ENCODE data around the gene ZDHHC6. TPM values are rescaled to one million over a fixed set of nuclear protein-coding genes. Genes with fewer than 3 reads are reported as not detected.

Gene ZDHHC6
- total RNA-seq, 2 experiments from 2014 or later = 31.5 to 33.8 TPM

DNA sequence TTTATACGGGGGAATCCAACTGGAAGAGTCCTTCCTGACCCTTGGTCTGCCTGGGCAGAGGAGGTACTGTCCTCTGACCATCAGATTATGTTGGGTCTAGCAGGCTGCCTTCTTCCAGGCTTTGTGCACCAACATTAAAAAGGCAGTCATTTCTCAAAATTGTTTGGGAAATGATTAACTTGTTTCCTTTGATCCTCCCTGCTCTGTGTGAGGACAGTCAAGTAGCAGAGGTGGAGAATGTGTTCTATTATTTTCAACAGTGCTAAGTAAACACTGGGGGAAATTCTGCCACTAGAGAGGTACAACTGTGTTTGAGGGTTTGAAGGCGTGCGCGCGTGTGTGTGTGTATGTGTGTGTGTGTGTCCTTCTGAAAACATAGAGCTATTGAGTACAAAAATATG is 52.2 kb downstream of the ZDHHC6 start:
- CTCF ChIA-PET (ENCODE audit: unreplicated experiment) = no interaction called here
- no peak for DNase-seq (ENCODE audit: low spot score)
- no peaks in the 10 kb centered on the region for H3K9me2 ChIP-seq (ENCODE audit: insufficient read depth, low read length)
- POLR2A ChIA-PET = interaction anchor here (0.6 kb wide), 1 partner anchor 948 kb away, joined by 3 read pairs; no protein-coding TSS in a partner anchor
- H3K4me2 ChIP-seq (ENCODE audit: low read length) = no peak overlapping the region
- H3K9me3 ChIP-seq (ENCODE audit: low read length) = no peaks in the 10 kb centered on the region
- no peak overlapping the region for H3K27ac ChIP-seq (ENCODE audit: low read depth, low read length, poor library complexity, severe bottlenecking)
- H3K36me3 ChIP-seq (ENCODE audit: insufficient read depth, low read length) = peaks cover 44% of the 10 kb centered on the region
- H3K4me1 ChIP-seq (ENCODE audit: insufficient read depth, low read length, poor library complexity, severe bottlenecking) = peaks cover 2% of the 10 kb centered on the region
- no peaks in the 10 kb centered on the region for H3K79me2 ChIP-seq (ENCODE audit: insufficient read depth, low read depth, low read length)
- no peak overlapping the region for H2AFZ ChIP-seq (ENCODE audit: low read length)
- no peak overlapping the region for H3K4me3 ChIP-seq (ENCODE audit: low read depth, low read length, poor library complexity, severe bottlenecking)
- BruUV-seq (replicated peaks) = no TSS peak
- TF ChIP-seq EZH2phosphoT487 (IDR thresholded peaks at IDR 0.05; ENCODE audit: borderline replicate concordance, low read depth, low read length) = no peak
- TF ChIP-seq, protein P1, sequence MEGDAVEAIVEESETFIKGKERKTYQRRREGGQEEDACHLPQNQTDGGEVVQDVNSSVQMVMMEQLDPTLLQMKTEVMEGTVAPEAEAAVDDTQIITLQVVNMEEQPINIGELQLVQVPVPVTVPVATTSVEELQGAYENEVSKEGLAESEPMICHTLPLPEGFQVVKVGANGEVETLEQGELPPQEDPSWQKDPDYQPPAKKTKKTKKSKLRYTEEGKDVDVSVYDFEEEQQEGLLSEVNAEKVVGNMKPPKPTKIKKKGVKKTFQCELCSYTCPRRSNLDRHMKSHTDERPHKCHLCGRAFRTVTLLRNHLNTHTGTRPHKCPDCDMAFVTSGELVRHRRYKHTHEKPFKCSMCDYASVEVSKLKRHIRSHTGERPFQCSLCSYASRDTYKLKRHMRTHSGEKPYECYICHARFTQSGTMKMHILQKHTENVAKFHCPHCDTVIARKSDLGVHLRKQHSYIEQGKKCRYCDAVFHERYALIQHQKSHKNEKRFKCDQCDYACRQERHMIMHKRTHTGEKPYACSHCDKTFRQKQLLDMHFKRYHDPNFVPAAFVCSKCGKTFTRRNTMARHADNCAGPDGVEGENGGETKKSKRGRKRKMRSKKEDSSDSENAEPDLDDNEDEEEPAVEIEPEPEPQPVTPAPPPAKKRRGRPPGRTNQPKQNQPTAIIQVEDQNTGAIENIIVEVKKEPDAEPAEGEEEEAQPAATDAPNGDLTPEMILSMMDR (conservative IDR thresholded peaks at IDR 0.05; ENCODE audit: low read length) = no peak
- H4K20me1 ChIP-seq (ENCODE audit: insufficient read depth, low read length) = no peaks in the 10 kb centered on the region
- intact Hi-C loops (cut with micrococcal nuclease; ENCODE audit: unreplicated experiment) = no loop called here

- intact Hi-C loops (cut with micrococcal nuclease; ENCODE audit: unreplicated experiment) = no loop called here
- Histone ChIP-seq H4K20me1 (ENCODE audit: insufficient read depth, low read length) (no peaks in the 10 kb centered on the region), H3K4me1 (ENCODE audit: insufficient read depth, low read length, poor library complexity, severe bottlenecking) (peaks cover 8% of the 10 kb centered on the region), H3K36me3 (ENCODE audit: insufficient read depth, low read length) (peaks cover 37% of the 10 kb centered on the region), H3K79me2 (ENCODE audit: insufficient read depth, low read depth, low read length) (no peaks in the 10 kb centered on the region), H3K9me2 (ENCODE audit: insufficient read depth, low read length) (no peaks in the 10 kb centered on the region), H3K4me3 (ENCODE audit: low read depth, low read length, poor library complexity, severe bottlenecking) (no peak overlapping the region), H2AFZ (ENCODE audit: low read length) (no peak overlapping the region), H3K27ac (ENCODE audit: low read depth, low read length, poor library complexity, severe bottlenecking) (no peak overlapping the region), H3K4me2 (ENCODE audit: low read length) (no peak overlapping the region), H3K9me3 (ENCODE audit: low read length) (no peaks in the 10 kb centered on the region)
- no TSS peak for BruUV-seq (replicated peaks)
- DNase-seq (ENCODE audit: low spot score) = no peak
- CTCF ChIA-PET (ENCODE audit: unreplicated experiment) = no interaction called here
- TF ChIP-seq EZH2phosphoT487 (IDR thresholded peaks at IDR 0.05; ENCODE audit: borderline replicate concordance, low read depth, low read length) = no peak
- TF ChIP-seq, protein P1 (conservative IDR thresholded peaks at IDR 0.05; ENCODE audit: low read length) = no peak
- POLR2A ChIA-PET = no interaction called here
These were observed 52.9 kb downstream of the ZDHHC6 start for GRCh38 chr10:112393827-112394226.

GRCh38 chr10:112393341-112393740 is 53.4 kb downstream of the ZDHHC6 start:
- POLR2A ChIA-PET = no interaction called here
- H3K4me3 ChIP-seq (ENCODE audit: low read depth, low read length, poor library complexity, severe bottlenecking) = no peak overlapping the region
- no peak overlapping the region for H3K4me2 ChIP-seq (ENCODE audit: low read length)
- H3K36me3 ChIP-seq (ENCODE audit: insufficient read depth, low read length) = peaks cover 34% of the 10 kb centered on the region
- DNase-seq (ENCODE audit: low spot score) = no peak
- no peak for TF ChIP-seq EZH2phosphoT487 (IDR thresholded peaks at IDR 0.05; ENCODE audit: borderline replicate concordance, low read depth, low read length)
- TF ChIP-seq, protein P1 (conservative IDR thresholded peaks at IDR 0.05; ENCODE audit: low read length) = no peak
- H2AFZ ChIP-seq (ENCODE audit: low read length) = no peak overlapping the region
- no peaks in the 10 kb centered on the region for H4K20me1 ChIP-seq (ENCODE audit: insufficient read depth, low read length)
- CTCF ChIA-PET (ENCODE audit: unreplicated experiment) = no interaction called here
- H3K9me3 ChIP-seq (ENCODE audit: low read length) = no peaks in the 10 kb centered on the region
- H3K79me2 ChIP-seq (ENCODE audit: insufficient read depth, low read depth, low read length) = no peaks in the 10 kb centered on the region
- BruUV-seq (replicated peaks) = no TSS peak
- H3K4me1 ChIP-seq (ENCODE audit: insufficient read depth, low read length, poor library complexity, severe bottlenecking) = peaks cover 8% of the 10 kb centered on the region
- intact Hi-C loops (cut with micrococcal nuclease; ENCODE audit: unreplicated experiment) = no loop called here
- H3K27ac ChIP-seq (ENCODE audit: low read depth, low read length, poor library complexity, severe bottlenecking) = no peak overlapping the region
- H3K9me2 ChIP-seq (ENCODE audit: insufficient read depth, low read length) = no peaks in the 10 kb centered on the region; the same call in 1 of the 2 replicates
